Coronary artery (tissue), 2 donors: Measurements from ENCODE around the gene CKLF.
"Not testable (repeated sequence)": the region's sequence is repeated elsewhere in the genome, so short reads cannot be mapped to it uniquely, and the experiment has no call there.

Experiments used
- DNase-seq: peaks from one replicate; pipeline ENCODE4 v3.0.0-alpha.2; 2017; ENCODE audit warnings: low spot score
- H3K27ac ChIP-seq, 2 donors: fragments of 200-600 bp; sonication (generic); one replicate each; pipeline ENCODE4 v1.5.1; 2016 to 2019
- H3K4me3 ChIP-seq: fragments of 200-600 bp; sonication (generic); 2 replicates; pipeline ENCODE4 v1.5.1; 2016; ENCODE audit warnings: mild to moderate bottlenecking, moderate library complexity
- TF ChIP-seq, protein P1 (sequence below): fragments of 200-600 bp; sonication (generic); IDR thresholded peaks from one replicate; pipeline ENCODE4 v1.5.1; 2019; ENCODE audit warnings: antibody characterized with exemption

Gene CKLF

DNA sequence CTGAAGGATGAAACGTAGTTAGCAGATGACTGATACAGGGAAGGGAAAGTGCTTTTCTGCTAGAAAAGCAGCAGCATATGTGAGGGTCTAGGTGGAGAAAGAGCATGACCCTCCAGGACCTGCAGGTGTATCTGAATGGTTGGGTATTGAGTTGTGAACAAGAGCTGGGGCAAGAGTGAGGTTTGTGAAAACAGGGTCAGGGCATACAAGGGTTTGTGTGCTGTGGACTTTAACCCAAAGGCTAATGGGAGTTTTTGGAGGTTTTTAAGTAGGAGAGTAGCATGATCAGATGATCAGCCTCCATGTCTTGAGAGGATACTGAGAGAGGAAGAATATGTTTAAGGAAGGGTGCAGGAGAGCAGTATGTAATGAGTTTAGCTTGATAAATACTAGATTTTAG, 7.7 kb downstream of the CKLF start:
- DNase-seq, result no peak
- TF ChIP-seq, protein P1, sequence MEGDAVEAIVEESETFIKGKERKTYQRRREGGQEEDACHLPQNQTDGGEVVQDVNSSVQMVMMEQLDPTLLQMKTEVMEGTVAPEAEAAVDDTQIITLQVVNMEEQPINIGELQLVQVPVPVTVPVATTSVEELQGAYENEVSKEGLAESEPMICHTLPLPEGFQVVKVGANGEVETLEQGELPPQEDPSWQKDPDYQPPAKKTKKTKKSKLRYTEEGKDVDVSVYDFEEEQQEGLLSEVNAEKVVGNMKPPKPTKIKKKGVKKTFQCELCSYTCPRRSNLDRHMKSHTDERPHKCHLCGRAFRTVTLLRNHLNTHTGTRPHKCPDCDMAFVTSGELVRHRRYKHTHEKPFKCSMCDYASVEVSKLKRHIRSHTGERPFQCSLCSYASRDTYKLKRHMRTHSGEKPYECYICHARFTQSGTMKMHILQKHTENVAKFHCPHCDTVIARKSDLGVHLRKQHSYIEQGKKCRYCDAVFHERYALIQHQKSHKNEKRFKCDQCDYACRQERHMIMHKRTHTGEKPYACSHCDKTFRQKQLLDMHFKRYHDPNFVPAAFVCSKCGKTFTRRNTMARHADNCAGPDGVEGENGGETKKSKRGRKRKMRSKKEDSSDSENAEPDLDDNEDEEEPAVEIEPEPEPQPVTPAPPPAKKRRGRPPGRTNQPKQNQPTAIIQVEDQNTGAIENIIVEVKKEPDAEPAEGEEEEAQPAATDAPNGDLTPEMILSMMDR, result no peak
- no peak overlapping the region for H3K4me3 ChIP-seq
- no peak overlapping the region for H3K27ac ChIP-seq

DNA sequence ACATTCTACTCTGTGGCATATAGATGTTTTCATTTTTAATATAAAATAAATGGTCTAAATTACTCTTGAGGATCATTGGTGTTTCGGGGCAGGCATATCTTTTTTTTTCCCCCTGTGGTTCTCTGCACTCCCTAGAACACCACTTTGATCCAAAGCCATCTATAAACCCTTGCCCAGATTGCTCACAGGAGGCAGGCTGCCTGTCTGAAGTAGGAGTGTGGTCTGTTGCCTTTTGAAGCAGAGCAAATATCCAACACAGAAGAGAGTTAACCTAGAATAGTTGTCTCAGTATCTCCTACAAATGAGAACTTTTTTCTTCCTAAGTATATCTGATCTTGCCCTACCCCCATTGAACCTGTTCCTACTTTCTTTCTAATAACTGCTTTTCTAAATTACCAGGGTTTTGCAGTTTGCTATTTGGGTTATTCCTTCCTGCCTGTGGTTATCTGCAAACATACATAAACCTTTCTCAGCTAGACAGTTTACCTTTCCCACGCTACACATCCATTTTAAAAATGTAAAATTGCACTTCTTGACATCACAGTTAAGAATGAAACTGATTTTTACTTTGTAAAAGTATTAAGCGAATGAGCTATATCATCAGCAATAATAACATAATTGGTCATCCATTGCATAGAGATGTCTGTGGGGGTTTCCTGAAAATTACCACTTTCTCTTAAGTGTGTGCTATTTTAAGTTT, 9.2 kb downstream of the CKLF start:
- TF ChIP-seq, protein P1, result no peak
- Histone ChIP-seq H3K4me3 (no peak overlapping the region), H3K27ac (no peak overlapping the region)
- DNase-seq, result no peak

DNA sequence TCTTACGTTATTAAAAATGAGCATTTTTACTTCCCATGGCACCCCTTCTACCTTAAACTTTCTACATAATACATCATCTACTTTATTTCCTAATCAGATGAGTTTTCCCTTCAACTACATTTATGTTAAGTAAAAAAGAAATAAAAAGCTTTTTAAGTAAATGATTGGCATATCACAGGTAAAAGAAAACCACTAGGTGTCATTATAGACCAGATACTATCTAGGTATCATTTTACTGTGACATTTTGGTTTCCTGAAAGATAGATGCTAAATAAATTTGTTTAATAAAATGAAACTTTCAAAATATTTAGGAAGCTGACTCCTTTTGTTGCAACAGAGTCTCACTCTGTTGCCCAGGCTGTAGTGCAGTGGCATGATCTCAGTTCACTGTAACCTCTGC, 10.0 kb downstream of the CKLF start:
- Histone ChIP-seq H3K4me3 (no peak overlapping the region), H3K27ac (no peak overlapping the region)
- no peak for DNase-seq
- TF ChIP-seq, protein P1, result no peak

DNA sequence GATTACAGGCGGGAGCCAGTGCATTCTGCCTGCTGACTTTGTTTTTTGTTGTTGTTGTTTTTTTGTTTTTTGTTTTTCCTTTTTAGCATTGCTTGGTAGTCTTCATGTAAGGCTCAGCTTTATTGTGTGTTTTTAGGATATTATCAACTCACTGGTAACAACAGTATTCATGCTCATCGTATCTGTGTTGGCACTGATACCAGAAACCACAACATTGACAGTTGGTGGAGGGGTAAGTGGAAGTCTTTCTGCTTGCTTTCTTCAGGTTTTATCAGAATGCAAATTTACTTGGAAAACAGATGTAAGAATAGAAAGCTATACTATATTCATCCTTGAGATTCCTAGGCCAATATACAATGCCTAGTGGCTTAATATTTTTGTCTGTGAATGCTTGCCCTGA, 10.6 kb downstream of the CKLF start:
- TF ChIP-seq, protein P1, result no peak
- Histone ChIP-seq H3K27ac (no peak overlapping the region), H3K4me3 (no peak overlapping the region)
- no peak for DNase-seq

DNA sequence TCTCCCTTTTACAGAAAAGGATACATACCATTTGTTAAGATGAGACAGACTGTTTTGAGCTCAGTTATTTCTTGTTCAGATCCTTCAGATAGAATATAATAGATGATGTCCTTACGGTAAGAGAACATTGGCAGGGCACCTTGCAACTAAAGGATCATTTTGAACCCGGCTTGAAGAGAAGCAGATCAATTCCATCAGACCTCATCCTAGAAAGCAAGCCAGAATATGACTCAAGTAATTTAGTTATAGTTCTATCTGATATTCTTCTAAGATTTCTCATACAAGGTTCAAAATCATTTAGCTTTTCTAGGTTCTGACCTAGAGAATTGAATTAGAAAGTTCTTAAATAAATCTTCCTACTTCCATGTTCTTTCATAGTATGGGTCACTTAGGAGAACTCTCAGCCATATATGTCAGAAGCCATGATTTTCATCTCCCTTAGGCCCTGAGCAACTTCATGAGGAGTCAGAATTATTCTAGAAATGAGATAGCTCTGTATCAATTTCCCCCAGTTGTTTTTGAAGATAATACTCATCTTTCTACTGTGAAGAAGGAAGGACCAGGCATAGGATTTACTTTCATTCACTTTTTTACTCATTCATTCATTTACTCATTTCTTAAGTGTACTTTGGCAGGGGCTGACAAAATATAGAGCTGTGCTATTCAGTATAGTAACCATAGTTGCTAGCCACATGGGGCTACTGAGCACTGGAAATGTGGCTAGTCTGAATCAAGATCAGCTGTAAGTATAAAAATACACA, 11.4 kb downstream of the CKLF start:
- no peak overlapping the region for H3K4me3 ChIP-seq
- DNase-seq, result no peak
- TF ChIP-seq, protein P1, result no peak
- no peak overlapping the region for H3K27ac ChIP-seq

DNA sequence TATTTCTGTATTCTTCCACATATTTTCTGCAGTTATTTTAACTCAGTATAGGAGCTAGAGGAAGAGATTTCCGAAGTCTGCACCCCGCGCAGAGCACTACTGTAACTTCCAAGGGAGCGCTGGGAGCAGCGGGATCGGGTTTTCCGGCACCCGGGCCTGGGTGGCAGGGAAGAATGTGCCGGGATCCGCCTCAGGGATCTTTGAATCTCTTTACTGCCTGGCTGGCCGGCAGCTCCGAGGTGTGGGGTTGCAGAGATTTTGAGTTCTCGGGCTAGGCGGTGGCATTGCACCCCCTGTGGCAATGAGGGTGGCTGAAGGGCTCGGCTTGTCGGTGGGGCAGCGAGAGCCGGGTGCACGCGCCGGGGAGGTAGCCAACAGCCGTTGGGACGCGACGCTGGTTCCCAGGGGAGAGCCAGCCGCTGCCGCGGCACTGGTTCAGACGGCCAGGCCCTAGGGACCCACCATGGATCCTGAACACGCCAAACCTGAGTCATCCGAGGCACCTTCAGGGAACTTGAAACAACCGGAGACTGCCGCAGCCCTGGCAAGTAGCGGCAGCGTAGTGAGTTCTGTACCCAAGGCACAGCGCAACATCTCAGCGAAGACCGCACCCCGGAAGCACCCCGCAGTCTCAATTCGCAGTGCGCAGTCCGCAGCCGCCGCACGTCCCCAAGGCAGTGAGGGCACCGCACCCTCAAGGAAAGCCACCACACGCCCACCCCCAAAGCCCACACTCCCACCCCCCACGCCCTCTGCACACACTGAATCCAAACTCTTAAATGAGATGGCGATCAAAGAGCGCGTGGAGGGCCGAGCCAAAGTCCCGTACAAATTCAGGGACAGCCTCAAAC, 13.9 kb downstream of the CKLF start, which contains the start of gene CMTM1:
Gene CMTM1, plus strand, starts transcription at position 389 of the 851 bp plus-strand sequence. Its CDS starts 75 bp downstream, at position 464.
- DNase-seq, result no peak
- TF ChIP-seq, protein P1, result no peak
- H3K4me3 ChIP-seq, result no peak within 1 kb of the TSS
- H3K27ac ChIP-seq, result no peak within 1 kb of the TSS

DNA sequence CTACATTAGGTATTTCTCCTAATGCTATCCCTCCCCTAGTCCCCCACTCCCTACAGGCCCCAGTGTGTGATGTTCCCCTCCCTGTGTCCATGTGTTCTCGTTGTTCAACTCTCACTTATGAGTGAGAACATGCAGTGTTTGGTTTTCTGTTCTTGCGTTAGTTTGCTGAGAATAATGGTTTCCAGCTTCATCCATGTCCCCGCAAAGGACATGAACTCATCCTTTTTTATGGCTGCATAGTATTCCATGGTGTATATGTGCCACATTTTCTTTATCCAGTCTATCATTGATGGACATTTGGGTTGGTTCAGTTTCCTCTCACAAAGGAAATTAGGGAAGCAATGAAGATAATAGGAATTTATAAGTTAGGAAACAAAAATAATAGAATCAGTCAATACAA, 14.9 kb downstream of the CKLF start:
- DNase-seq, H3K27ac ChIP-seq, H3K4me3 ChIP-seq: not testable (repeated sequence)
